NCI-H1092 (cell line): ENCODE results near the gene COMMD10.

Experiments
- DNase-seq: peaks from one replicate; lab custom pipeline; 2025; lab: John Stamatoyannopoulos, UW

The COMMD10 gene

DNA sequence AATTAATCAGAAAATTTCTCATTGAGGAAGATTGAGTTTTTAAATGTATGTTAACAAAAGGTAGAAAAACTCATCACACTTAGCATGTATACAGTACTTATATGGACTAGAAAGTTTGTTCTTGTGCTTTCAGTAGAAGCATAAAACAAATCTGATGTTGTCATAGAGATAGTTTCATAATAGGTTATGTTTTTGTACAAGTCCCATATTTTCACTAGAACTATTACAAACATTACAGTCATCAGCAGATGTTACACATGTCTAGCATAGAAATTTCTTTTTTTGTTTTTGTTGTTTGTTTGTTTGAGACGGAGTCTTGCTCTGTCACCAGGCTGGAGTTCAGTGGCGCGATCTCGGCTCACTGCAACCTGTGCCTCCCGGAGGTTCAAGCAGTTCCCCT is 131.4 kb downstream of the COMMD10 start:
- no peak for DNase-seq

DNA sequence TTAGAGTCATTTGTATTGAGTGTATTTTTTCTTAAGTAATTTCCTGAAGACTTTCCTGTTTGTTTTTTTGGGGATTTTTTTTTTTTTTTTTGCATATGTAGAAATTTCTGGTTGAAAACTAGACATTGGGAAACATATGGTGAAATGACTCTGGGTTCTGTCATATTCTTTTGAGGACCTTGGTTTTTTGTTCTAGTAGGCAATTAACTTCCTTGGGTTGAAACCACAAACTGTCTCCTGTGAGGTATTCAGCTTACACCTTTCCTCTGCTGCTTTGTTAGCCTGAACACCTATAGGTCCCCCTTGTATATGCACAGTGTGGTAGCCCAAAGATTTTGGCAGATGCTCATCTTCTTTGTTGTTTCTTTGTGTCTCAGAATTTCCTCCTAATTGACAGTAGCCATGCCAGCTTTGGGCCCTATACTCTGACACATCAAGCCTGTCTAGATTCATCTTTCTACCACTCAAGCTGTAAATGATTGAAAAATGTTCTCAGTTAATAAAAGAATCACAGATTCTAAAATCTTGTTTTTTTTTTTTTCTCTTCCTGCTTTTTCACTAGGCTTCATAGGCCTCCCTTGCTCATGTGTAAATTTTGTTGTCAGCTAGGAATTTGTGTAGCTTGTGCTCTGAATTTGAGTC is 140.6 kb downstream of the COMMD10 start:
- DNase-seq: no peak

DNA sequence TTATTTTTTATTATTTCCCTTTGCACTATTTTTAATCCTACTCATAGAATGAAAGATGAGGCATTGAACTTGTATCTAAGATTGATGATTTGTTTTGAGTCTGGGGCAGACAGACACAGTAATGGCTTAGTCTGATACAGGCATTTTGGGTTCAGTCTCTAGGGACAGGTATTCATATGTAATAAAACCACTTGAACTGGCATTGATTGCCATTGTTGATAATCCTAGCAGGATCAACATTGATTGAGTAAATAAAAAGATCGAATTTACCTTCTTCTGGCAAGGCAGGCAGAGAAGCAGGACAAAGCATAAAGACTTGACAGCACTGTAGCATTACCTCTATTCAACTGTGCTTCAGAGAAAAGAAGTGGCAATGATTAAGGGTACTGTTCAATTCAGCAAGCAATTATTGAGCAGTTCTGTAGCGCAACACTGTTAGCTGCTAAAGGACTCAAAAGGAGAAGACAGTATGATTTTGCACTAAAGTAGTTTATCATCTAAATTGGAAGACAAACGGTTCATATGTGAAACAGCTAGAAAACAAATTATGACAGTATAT is 144.4 kb downstream of the COMMD10 start:
- no peak for DNase-seq

DNA sequence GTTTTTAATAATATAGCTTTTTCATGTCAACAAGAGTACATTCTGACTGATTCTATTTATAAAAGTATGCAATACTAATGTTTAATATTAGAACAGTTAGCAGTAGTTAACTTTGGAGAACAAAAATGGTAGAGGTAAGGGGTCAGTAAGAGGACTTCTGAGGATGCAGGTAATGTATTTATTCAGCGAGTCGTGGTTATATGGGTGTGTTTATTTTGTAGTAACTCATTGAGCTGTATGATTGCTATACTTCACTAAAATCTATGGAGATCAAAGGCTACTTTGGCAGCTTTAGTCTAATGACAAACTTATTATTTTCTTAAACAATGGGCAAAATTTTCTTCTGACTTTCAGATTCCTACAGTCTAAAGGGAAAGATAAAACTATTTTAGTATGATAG is 146.5 kb downstream of the COMMD10 start:
- DNase-seq: no peak

DNA sequence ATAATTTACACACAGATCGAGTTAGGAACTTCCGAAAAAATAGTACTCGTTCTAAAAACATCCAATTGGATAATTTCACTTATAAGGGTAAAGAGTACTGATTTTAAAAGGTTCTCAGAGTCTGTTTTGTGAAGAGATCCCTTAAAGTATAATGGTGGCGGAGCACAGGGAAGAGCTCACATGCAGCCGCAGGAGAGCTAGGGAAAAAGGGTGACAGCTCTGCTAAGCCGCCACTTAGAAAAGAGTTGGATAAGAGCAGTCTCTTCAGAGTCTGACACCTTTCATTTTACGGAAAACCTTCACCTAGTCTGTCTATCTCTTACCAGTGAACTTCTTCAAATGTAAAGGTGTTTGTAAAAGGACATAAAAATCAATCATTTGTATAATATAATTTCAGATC is 149.9 kb downstream of the COMMD10 start:
- no peak for DNase-seq

DNA sequence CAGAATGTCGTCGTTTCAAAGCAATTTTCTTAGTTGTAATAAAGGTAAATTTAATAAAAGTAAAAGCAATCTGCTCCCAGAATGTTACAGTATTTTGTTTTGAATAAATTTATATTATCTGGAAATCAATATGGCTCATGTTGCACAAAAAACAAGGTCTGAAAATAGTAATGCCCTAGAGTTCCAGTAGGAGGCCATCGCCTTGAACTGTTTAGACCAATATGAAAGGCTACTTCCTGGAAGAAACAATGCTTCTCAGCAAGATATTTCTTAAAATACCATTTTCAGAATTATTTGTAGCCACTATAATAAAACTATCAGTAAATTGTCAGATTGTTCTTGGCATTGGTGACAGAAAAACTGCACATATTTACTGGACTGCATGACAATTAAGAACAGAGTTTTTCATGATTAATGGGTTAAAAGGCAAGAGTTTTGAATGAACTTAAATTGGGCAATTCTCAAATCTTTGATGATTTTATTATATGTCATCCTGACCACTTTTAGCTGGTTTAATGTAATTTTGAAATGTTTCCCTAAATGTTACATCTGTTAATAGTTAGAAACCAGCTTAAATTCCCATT is 153.2 kb downstream of the COMMD10 start:
- no peak for DNase-seq

DNA sequence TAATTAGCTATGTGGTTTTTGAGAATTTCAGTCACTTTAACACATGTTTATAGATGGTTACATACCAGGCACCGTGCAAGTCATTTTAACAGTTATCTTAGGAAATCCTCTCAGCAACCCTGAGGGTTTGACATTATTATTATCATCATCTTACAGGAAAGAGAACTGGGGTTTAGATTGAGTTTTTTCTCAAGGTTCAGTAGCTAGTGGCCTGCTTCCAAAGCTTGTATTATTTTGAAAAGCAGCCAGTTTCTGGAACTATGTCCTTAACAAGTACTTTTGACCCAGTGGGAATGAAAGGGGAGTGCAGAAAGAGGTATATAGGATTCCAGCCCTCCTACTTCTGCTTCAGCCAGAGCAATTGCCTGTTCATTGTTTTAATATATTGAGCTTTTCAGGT is 157.5 kb downstream of the COMMD10 start:
- DNase-seq: no peak

DNA sequence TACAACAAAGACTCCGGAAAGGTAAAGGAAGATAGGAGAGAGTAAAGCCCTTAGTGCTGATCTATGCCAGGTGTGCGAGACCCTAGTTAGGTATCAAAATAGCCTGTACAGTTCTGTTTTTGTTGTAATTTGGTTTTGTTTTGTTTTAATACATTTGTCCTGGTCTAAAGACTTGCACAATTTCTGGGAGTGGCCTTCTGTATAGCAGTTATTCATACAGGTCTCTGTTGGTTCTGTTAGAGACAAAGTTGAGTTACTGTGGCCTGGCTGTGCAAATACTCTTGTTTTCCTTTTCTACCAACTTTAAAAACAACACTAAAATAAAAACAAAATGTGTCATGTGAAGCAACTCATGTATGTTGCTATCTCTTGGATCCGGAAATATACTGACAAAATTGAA is 163.6 kb downstream of the COMMD10 start:
- no peak for DNase-seq

DNA sequence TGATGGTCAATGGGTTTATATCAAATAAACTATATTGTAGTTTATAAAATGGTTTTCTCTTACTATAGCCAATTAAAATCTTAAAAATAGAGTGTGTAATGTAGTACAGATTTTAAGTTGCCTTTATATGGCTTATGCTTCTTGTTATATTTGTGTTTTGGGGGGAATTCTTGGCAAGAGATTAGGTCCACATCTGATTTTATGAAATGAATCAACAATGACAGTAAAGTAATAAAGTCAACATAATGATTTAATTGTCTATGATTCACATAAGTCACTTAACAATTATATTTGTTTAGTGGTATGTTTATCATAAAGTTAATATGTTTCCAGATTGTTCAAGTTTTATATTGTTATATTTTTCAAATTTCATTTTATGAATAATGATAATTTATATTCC is 164.8 kb downstream of the COMMD10 start:
- DNase-seq: no peak

DNA sequence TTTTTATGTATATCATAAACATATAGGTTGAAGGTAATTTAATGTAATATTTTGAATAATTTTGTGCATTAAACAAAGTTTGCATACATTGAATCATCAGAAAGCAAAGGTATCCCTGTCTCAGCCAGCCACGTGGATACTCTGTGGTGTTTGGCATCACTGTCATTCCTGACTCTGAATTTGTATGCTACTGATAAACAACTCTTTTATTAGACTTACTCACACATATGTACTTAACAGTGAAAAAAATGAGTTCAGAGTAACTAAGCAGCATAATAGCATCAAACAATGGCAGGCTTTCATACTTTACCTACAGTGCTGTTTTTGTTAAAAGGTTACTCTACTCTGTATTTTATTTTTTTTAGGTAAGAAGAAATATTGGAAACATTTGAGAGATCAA is 171.9 kb downstream of the COMMD10 start:
- no peak for DNase-seq

DNA sequence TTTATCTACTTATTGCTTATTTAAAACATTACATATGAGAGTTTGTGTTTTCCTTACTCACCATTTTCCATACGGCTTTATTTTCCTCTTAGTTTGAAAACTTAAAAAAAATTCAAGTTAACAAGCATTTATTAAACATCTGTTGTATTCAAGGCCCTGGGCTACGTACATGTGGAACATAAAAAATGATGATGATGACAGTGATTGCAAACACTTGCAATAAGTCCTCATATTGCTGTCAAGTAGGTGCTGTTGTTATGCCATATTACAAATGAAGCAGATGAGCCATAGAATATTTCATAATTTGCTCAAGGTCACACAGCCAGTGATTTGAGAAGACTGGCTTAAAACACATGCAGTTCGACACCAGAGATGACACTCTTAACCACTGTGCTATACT is 180.6 kb downstream of the COMMD10 start:
- DNase-seq: no peak

DNA sequence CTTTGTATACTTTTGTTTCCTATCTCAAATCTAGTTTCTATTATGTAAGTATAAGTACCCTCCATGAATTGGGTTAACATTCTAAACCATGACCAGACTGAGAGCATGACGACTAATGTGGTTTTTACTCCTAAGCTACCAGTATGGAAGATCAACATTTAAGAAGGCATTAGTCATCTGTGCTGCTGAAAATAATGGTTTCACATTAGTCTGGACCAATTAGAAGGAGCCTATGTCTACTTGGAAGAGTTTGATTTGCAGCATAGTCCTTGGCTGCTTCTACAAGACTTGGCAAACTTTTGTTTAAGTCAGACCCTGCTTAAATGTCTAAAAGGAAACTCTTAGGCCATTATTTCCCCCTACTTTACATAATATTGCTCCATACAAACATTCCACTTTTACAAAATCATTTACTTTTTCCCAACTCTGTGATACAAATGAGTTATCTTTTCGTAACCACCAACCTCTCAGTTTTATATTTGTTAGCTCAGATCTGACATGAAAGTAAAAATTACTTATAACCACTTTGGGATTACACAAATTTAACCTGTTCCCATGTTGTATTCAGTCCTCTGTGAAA is 186.7 kb downstream of the COMMD10 start:
- no peak for DNase-seq

DNA sequence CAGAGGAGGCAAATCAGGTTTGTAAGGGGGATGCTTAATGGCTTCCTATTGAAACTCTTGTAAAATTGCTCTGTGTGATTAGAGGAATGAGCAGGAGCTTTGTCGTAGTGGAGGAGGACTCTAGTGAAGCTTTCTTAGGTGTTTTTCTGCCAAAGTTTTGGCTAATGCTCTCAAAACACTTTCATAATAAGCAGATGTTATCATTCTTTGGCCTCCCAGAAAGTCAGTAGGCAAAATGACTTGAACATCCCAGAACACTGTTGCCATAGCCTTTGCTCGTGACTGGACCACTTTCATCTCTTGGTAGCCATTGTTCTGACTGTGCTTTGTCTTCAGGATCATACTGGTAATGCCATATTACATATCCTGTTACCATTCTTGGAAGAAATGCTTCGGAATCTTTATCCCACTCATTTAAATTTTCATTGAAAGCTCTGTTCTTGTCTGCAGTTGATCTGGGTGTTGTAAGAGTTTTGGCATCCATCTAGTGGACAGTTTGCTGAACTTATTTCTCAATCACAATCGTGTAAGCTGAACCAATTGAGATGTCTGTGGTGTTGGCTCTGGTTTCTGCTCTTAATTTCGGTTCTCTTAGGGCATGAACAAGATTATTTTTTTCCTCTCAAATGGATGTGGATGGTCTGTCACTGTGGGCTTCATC is 187.6 kb downstream of the COMMD10 start:
- DNase-seq: no peak

DNA sequence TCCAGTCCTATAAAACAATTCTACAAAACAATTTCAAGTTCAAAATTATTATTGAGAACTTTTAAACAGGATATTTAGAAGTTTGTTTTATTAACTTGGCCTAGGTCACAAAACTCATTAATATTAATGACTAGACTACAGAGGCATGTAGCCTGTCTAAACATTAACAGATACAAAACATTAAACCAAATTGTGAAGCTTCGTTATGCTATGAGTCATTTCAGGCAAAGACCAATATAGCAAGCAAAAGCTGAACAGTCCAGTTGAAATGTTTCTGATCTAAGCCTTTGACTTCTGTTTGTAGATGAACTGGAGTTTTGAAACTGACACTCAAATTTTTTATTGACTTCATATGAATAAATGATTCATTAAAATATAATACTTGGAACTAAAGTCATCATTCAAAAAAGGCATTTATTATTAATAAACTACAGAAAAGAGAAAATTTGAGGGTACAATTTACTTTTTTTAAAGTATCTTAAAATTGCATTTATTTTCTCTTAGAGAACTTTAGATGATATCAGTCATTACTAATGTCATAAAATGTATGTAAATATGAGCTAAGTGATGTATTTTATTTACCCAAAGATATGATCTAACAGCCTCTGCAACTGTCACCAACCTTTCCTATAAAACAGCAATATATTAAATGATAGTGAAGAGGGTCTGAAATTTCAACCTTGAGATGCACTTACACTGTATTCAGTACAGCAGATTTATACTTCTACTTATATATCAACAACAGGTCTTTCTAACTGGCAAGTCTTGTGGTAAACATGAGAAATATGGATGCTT is 188.8 kb downstream of the COMMD10 start:
- no peak for DNase-seq

DNA sequence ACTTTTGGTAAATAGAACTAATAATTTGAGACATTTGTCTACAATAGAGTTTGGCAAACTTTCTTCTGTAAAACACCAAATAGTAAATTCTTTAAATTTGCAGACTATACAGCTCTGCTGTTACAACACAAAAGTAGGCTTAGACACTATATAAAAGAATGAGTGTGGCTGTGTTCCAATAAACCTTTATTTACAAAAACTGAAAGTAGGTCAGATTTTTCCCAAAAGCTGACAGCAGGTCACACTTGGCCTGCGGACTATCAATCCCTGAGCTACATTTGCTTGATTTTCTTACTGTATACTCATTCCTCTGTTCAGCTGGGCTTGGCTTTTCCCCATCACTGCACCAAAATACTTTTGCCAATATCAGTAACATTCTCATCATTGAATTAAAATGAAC is 189.4 kb downstream of the COMMD10 start:
- DNase-seq: no peak

DNA sequence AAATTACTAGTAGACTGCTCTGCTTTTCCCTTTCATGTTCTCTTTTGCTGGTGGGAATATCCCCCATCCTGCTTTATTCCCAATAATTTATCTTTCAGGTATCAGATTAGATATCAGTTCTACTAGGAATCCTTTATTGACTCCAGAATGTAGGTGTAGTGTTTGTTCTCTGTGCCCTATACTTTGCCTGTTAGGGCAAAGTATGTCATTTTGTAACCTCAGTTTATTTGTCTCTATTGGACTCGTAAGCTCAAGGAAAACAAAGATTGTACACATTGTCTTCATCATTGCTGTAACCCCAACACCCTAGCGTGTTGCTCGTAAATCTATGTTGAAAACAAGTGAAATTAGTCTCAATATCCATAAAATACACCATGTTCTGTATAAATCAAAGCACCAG is 190.5 kb downstream of the COMMD10 start:
- no peak for DNase-seq

DNA sequence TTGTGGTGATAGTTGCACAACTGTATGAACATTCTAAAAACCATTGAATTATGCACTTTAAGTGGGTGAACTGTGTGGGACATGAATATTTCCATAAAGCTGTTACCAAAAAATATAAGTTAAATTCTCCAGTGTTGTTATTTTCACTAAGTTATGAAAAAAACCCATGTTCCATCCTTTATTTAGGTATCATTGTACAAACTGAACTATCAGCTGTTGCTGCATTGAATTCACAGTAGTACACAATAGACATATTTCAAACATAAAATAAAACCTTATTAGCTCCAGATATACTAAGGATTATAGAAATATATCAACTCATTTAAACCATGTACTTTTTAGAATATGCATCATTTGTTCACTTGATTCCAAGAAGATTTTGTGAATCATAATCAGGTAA is 192.1 kb downstream of the COMMD10 start:
- no peak for DNase-seq

DNA sequence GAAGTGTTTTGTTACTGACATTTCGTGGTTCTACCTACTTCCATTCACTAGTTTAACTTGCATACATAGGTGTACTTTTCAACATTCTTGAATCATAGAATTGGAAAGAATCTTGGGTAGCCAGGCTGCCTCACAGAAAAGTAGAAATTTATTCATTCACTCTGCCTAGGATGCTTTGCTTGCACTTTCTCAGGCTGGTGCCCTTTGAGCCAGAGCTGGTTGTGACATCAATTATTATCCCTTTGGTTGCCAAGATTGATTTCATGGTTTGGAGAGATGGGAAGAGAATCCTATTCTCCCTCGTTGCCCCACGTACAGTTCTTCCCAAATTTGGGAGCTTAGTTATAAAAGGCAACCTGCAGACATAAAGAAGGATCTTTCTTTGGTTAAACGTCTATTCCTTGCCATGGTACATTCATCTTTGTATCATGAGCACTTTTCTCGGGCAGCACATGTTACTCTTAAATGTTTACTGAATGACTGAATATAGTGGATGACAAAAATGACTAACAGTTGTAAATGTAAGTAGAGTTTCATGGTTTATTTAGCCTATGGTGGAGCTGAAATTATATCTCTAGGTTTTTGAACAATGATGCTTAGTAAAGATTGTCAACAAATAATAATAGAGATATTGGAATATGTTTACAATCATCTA is 195.5 kb downstream of the COMMD10 start:
- no peak for DNase-seq

DNA sequence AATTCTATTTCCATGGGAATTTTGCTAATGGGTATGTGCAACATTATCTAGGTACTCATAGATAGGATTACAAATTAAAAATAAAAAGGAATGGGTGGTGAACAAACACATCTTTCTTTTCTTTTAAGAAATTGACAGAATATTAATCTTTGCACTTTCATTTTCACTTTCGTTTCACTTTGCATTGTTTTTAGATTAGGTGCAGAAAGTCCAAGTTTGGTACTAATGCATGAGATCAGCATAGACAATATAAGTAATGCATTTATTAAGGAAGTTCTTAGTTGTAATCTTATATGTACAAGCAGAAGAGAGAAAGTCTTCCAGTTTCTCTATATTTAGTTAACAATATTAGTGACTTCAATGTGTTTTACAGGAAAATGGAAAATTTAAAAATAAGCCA is 196.5 kb downstream of the COMMD10 start:
- no peak for DNase-seq

DNA sequence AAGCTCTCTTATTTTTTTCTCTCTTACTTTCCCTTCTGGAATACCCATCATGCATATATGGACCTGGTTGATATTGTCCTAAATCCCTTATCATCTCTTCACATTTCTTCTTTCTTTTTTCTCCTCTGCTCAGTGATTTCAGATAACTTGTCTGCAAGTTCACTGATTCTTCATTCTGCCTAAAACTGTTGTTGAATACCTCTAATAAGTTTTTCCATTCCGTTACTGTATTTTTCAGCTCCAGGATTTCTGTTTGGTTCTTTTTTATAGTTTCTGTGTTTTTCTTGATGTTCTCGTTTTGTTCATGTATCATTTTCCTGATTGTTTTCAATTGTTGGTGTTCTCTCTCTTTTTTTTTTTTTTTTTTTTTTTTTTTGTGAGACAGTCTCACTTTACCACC is 203.7 kb downstream of the COMMD10 start:
- no peak for DNase-seq

DNA sequence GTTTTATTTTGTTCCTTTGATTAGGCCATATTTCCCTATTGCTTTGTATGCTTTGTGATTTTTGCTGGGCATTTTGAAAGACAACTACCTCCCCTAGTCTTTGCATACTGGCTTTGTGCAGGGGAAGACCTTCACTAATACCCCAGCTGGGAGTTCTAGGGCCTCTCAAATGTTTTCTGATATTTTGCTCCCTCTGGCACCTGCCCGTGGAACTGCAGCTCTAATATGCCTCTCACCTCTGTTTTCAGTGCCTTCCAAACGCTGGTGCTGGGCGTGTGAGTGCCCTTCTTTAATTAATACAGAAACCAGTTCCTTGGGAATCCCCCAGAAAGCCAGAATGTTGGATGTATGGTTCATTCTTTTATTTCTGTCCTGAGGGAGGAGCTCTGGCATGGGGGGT is 204.5 kb downstream of the COMMD10 start:
- no peak for DNase-seq

DNA sequence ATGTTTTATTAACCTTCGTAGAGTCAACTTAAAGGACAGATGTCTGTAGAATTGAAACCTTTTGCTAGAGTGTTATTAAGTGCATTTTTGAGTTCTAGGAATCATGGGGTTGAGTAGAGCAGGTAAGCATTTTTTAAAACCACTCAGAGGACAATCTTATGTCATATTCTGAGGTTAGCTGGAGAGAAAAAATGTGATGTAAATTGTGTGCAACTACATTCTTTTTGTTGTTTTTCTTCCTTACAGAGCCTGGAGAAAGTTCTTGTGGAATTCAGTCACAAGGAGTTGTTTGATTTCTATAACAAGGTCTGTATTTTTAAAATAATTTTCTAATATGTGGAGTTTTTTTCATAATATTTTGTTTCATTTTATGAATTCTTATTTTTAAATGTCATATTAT is 206.4 kb downstream of the COMMD10 start:
- no peak for DNase-seq
